ENCODE data around the gene MT1B.

MT1B gene

GRCh38 chr16:56614549-56614991 is 37.1 kb upstream of the MT1B start:
- Histone ChIP-seq H3F3A (ENCODE audit: insufficient read depth, low read length) (no peaks in the 10 kb centered on the region), H3K27me3 (ENCODE audit: insufficient read depth, low read length) (no peaks in the 10 kb centered on the region), H3K9me2 (ENCODE audit: low read depth, low read length) (no peaks in the 10 kb centered on the region), H3K79me2 (ENCODE audit: insufficient read depth, low read length) (no peaks in the 10 kb centered on the region), H3K4me3 (ENCODE audit: low read depth, low read length, poor library complexity, severe bottlenecking) (no peak overlapping the region), H4K20me1 (ENCODE audit: insufficient read depth, low read length) (no peaks in the 10 kb centered on the region), H3K36me3 (ENCODE audit: insufficient read depth, low read length) (no peaks in the 10 kb centered on the region), H2AFZ (ENCODE audit: low read length) (no peak overlapping the region), H3K4me1 (ENCODE audit: insufficient read depth, low read length, severe bottlenecking) (peaks cover 11% of the 10 kb centered on the region), H3K9ac (ENCODE audit: low read length) (no peak overlapping the region), H3K4me2 (ENCODE audit: low read length) (no peak overlapping the region), H3K27ac (ENCODE audit: low read depth, low read length, poor library complexity, severe bottlenecking) (no peak overlapping the region), H3K9me3 (ENCODE audit: low read length) (no peaks in the 10 kb centered on the region)
- TF ChIP-seq EZH2 (IDR thresholded peaks at IDR 0.05; ENCODE audit: borderline replicate concordance, low read length) = no peak
- TF ChIP-seq CTCF (IDR thresholded peaks at IDR 0.05; ENCODE audit: low read length) = no peak

GRCh38 chr16:56615353-56615752 is 36.3 kb upstream of the MT1B start:
- Histone ChIP-seq H2AFZ (ENCODE audit: low read length) (no peak overlapping the region), H3K4me2 (ENCODE audit: low read length) (no peak overlapping the region), H3K27ac (ENCODE audit: low read depth, low read length, poor library complexity, severe bottlenecking) (no peak overlapping the region), H3K4me3 (ENCODE audit: low read depth, low read length, poor library complexity, severe bottlenecking) (no peak overlapping the region), H4K20me1 (ENCODE audit: insufficient read depth, low read length) (no peaks in the 10 kb centered on the region), H3K9me2 (ENCODE audit: low read depth, low read length) (no peaks in the 10 kb centered on the region), H3K36me3 (ENCODE audit: insufficient read depth, low read length) (no peaks in the 10 kb centered on the region), H3F3A (ENCODE audit: insufficient read depth, low read length) (no peaks in the 10 kb centered on the region), H3K27me3 (ENCODE audit: insufficient read depth, low read length) (no peaks in the 10 kb centered on the region), H3K9ac (ENCODE audit: low read length) (no peak overlapping the region), H3K79me2 (ENCODE audit: insufficient read depth, low read length) (no peaks in the 10 kb centered on the region), H3K4me1 (ENCODE audit: insufficient read depth, low read length, severe bottlenecking) (peaks cover 3% of the 10 kb centered on the region), H3K9me3 (ENCODE audit: low read length) (no peaks in the 10 kb centered on the region)
- TF ChIP-seq EZH2 (IDR thresholded peaks at IDR 0.05; ENCODE audit: borderline replicate concordance, low read length) = no peak
- TF ChIP-seq CTCF (IDR thresholded peaks at IDR 0.05; ENCODE audit: low read length) = no peak

- Histone ChIP-seq H3K9me3 (ENCODE audit: low read length) (no peaks in the 10 kb centered on the region), H3K9me2 (ENCODE audit: low read depth, low read length) (no peaks in the 10 kb centered on the region), H3K4me1 (ENCODE audit: insufficient read depth, low read length, severe bottlenecking) (no peaks in the 10 kb centered on the region), H4K20me1 (ENCODE audit: insufficient read depth, low read length) (no peaks in the 10 kb centered on the region), H3K79me2 (ENCODE audit: insufficient read depth, low read length) (no peaks in the 10 kb centered on the region), H3K27me3 (ENCODE audit: insufficient read depth, low read length) (no peaks in the 10 kb centered on the region), H3K9ac (ENCODE audit: low read length) (no peak overlapping the region), H3K27ac (ENCODE audit: low read depth, low read length, poor library complexity, severe bottlenecking) (no peak overlapping the region), H3K4me3 (ENCODE audit: low read depth, low read length, poor library complexity, severe bottlenecking) (no peak overlapping the region), H3K36me3 (ENCODE audit: insufficient read depth, low read length) (no peaks in the 10 kb centered on the region), H2AFZ (ENCODE audit: low read length) (no peak overlapping the region), H3F3A (ENCODE audit: insufficient read depth, low read length) (no peaks in the 10 kb centered on the region), H3K4me2 (ENCODE audit: low read length) (no peak overlapping the region)
- no peak for TF ChIP-seq EZH2 (IDR thresholded peaks at IDR 0.05; ENCODE audit: borderline replicate concordance, low read length)
- TF ChIP-seq CTCF (IDR thresholded peaks at IDR 0.05; ENCODE audit: low read length) = no peak
Measured at GRCh38 chr16:56616608-56617211, 35.0 kb upstream of the MT1B start.
